HepG2 (cell line): Measurements from ENCODE around the gene PIEZO2. TPM values are rescaled to one million over a fixed set of nuclear protein-coding genes. Genes with fewer than 3 reads are reported as not detected.

Experiments used
- ATAC-seq: fragments of 200-7000 bp; cut with Tn5 transposase; 3 replicates; pipeline ENCODE4 v1.9.1; 2020; ENCODE audit warnings: mild to moderate bottlenecking, moderate library complexity
- BruUV-seq: library from RNA; stranded (reverse); fragments of 400-500 nt; replicated peaks from 2 replicates; lab custom pipeline; 2021; lab: Mats Ljungman, UMichigan
- CTCF ChIA-PET: fragments of 300-600 bp; formaldehyde crosslinking; extraction: SDS; loops from one replicate; lab custom pipeline; 2021; ENCODE audit warnings: low total read pairs, inconsistent platforms, low intra/inter-chr PET ratio; lab: Yijun Ruan, JAX
- POLR2A ChIA-PET: fragments of 350-600 bp; sonication (Branson Sonifier 250); formaldehyde crosslinking; loops from one replicate; lab custom pipeline; 2020; ENCODE audit warnings: antibody characterized with exemption, inconsistent platforms; lab: Yijun Ruan, JAX
- DNase-seq: peaks from one replicate; pipeline ENCODE4 v3.0.0-alpha.2; 2015; ENCODE audit warnings: low spot score
- FAIRE-seq: peaks from 3 replicates; lab custom pipeline; 2011; peaks lifted over from hg19 to GRCh38; lab: Jason Lieb, UNC
- H2AFZ ChIP-seq: one replicate; pipeline ENCODE4 v1.6.1; 2011; ENCODE audit warnings: low read length, inconsistent platforms
- H3K27ac ChIP-seq: fragments of 300-600 bp; 3 replicates; pipeline ENCODE4 v1.8.0; 2011; ENCODE audit warnings: mixed run types, mild to moderate bottlenecking, mixed read lengths, low read length, inconsistent platforms; ENCODE audit not compliant: insufficient read depth; ENCODE audit errors: extremely low read length
- H3K27me3 ChIP-seq, 2 experiments: fragments of 200-600 bp in 1 of 2; 2 replicates in 1 of 2; 3 replicates in 1 of 2; pipeline versions ENCODE4 v1.6.0 to v1.8.0; 2011; ENCODE audit warnings: low read length in 2 of 2, mild to moderate bottlenecking in 2 of 2, moderate library complexity in 2 of 2, inconsistent platforms in 1 of 2; ENCODE audit not compliant: insufficient read depth in 2 of 2, control insufficient read depth in 1 of 2
- H3K36me3 ChIP-seq, 2 experiments: fragments of 200-600 bp in 1 of 2; replicated peaks in 1 of 2; 2 replicates in 1 of 2; 3 replicates in 1 of 2; pipeline versions ENCODE4 v1.5.1 to v1.8.0; 2011; ENCODE audit warnings: low read length in 2 of 2, inconsistent platforms in 1 of 2; ENCODE audit not compliant: insufficient read depth in 2 of 2, control insufficient read depth in 1 of 2
- H3K4me1 ChIP-seq: 2 replicates; pipeline ENCODE4 v1.5.1; 2012; ENCODE audit warnings: low read length, inconsistent platforms; ENCODE audit not compliant: insufficient read depth
- H3K4me2 ChIP-seq: 2 replicates; pipeline ENCODE4 v1.6.0; 2011; ENCODE audit warnings: low read depth, low read length, inconsistent platforms
- H3K4me3 ChIP-seq, 3 experiments: fragments of 200-600 bp in 1 of 3; sonication (generic), shearing (Covaris generic) in 1 of 3; replicated peaks in 1 of 3; 2 replicates each; pipeline ENCODE4 v1.5.1; 2011 to 2016; ENCODE audit warnings: low read length in 3 of 3, inconsistent platforms in 2 of 3, low read depth in 2 of 3, mild to moderate bottlenecking in 2 of 3, control low read depth in 1 of 3, mixed read lengths in 1 of 3; ENCODE audit not compliant: insufficient read depth in 1 of 3
- H3K79me2 ChIP-seq: one replicate; pipeline ENCODE4 v1.6.1; 2011; ENCODE audit warnings: low read length, inconsistent platforms; ENCODE audit not compliant: insufficient read depth
- H3K9ac ChIP-seq: 2 replicates; pipeline ENCODE4 v1.6.0; 2011; ENCODE audit warnings: mild to moderate bottlenecking, low read depth, low read length, inconsistent platforms; ENCODE audit not compliant: insufficient read depth
- H3K9me3 ChIP-seq: 2 replicates; pipeline ENCODE4 v1.5.1; 2012; ENCODE audit warnings: mild to moderate bottlenecking, low read length
- H4K20me1 ChIP-seq: 2 replicates; pipeline ENCODE4 v1.6.0; 2011; ENCODE audit warnings: inconsistent platforms, mild to moderate bottlenecking, low read length, moderate library complexity; ENCODE audit not compliant: insufficient read depth
- EZH2 ChIP-seq: conservative IDR thresholded peaks from 2 replicates; pipeline ENCODE4 v1.6.1; 2012; ENCODE audit warnings: mild to moderate bottlenecking, low read depth, low read length, moderate library complexity
- FOSL1 ChIP-seq: sonication (generic); formaldehyde crosslinking; IDR thresholded peaks from 2 replicates; pipeline ENCODE4 v1.9.0; 2021; ENCODE audit warnings: missing genetic modification reagents, borderline replicate concordance
- FOXP1 ChIP-seq, 2 experiments: fragments of 450-650 bp in 1 of 2; IDR thresholded peaks; 2 replicates each; pipeline ENCODE4 v1.6.1; 2017 to 2018; ENCODE audit warnings: antibody characterized with exemption in 1 of 2
- MTF2 ChIP-seq: sonication (generic); formaldehyde crosslinking; IDR thresholded peaks from 2 replicates; pipeline ENCODE4 v1.5.0; 2020; ENCODE audit warnings: missing genetic modification reagents, borderline replicate concordance
- PRDM4 ChIP-seq: sonication (generic); formaldehyde crosslinking; IDR thresholded peaks from 2 replicates; pipeline ENCODE4 v1.9.0; 2021; ENCODE audit warnings: missing genetic modification reagents, borderline replicate concordance
- RAD21 ChIP-seq: fragments of 450-650 bp; formaldehyde crosslinking; IDR thresholded peaks from 2 replicates; pipeline ENCODE4 v1.5.0; 2020; ENCODE audit warnings: mild to moderate bottlenecking
- RFXANK ChIP-seq: IDR thresholded peaks from 2 replicates; pipeline ENCODE4 v1.6.1; 2016
- SRSF4 ChIP-seq: fragments of 200-400 bp; formaldehyde crosslinking; IDR thresholded peaks from one replicate; pipeline ENCODE4 v1.6.1; 2018; ENCODE audit warnings: mild to moderate bottlenecking, low read depth, low read length, moderate library complexity; ENCODE audit not compliant: poor library complexity, severe bottlenecking
- XBP1 ChIP-seq: sonication (generic); formaldehyde crosslinking; IDR thresholded peaks from 2 replicates; pipeline ENCODE4 v1.5.0; 2020; ENCODE audit warnings: missing genetic modification reagents
- ZKSCAN8 ChIP-seq: IDR thresholded peaks from 2 replicates; pipeline ENCODE4 v1.6.1; 2016; ENCODE audit warnings: borderline replicate concordance, missing genetic modification reagents, missing compliant biosample characterization
- ZNF33A ChIP-seq: sonication (generic); formaldehyde crosslinking; IDR thresholded peaks from 2 replicates; pipeline ENCODE4 v1.5.1; 2020; ENCODE audit warnings: missing genetic modification reagents, mild to moderate bottlenecking, moderate library complexity, borderline replicate concordance
- ZNF430 ChIP-seq: sonication (generic); formaldehyde crosslinking; IDR thresholded peaks from 2 replicates; pipeline ENCODE4 v1.9.0; 2021; ENCODE audit warnings: mild to moderate bottlenecking, missing genetic modification reagents
- ZNF484 ChIP-seq: sonication (generic); formaldehyde crosslinking; IDR thresholded peaks from 2 replicates; pipeline ENCODE4 v1.5.1; 2020; ENCODE audit warnings: mild to moderate bottlenecking, low read depth, missing genetic modification reagents, borderline replicate concordance
- WGBS: methylation state at CpG from one replicate; pipeline ENCODE4 v1.1.6; 2017; ENCODE audit warnings: low lambda C conversion rate; 5-methylcytosine and 5-hydroxymethylcytosine counted together
- in situ Hi-C: cut with HindIII; loops from 2 replicates; pipeline ENCODE4 v1.10.0; 2017; ENCODE audit warnings: low pct_unique_long_range_greater_than_20kb; ENCODE audit not compliant: extremely low pct_ligation_motif_present
- intact Hi-C: fragments of 100-400 bp; cut with micrococcal nuclease; formaldehyde crosslinking; loops from one replicate; pipeline ENCODE4 v1.10.0; 2022; ENCODE audit not compliant: unreplicated experiment
- polyA plus RNA-seq, 8 experiments: library from polyadenylated mRNA; depleted of rRNA in 3 of 8; stranded (reverse) in 7 of 8; unstranded in 1 of 8; fragments of >200 nt; fragmentation: Illumina TruSeq in 4 of 8; extraction: Trizol in 4 of 8; gene quantifications; 2 replicates each; pipeline versions ENCODE4 v1.2.1 to v1.2.3, GENCODE V29; 2011 to 2016; ENCODE audit warnings: low read depth in 4 of 8, missing spikeins in 1 of 8, mixed read lengths in 1 of 8; ENCODE audit not compliant: insufficient read depth in 1 of 8
- total RNA-seq, 5 experiments: library from RNA; depleted of rRNA; stranded (reverse); fragments of >200 nt; fragmentation: Illumina TruSeq; extraction: Trizol; gene quantifications; 2 replicates each; pipeline ENCODE4 v1.2.3, GENCODE V29; 2016; ENCODE audit warnings: low read depth in 1 of 5

The PIEZO2 gene
- total and polyA plus RNA-seq, 2 of the 13 experiments (the other 11 are each of a cell fraction or from before 2014, with no cell fraction given), result 15.2 to 27.2 TPM

GRCh38 chr18:10923551-10924070 lies 225.8 kb downstream of the PIEZO2 start:
- BruUV-seq, result no TSS peak
- no peak for TF ChIP-seq ZNF484 (CRISPR knock-in tag)
- TF ChIP-seq XBP1, result no peak
- TF ChIP-seq FOSL1, result no peak
- TF ChIP-seq RAD21 (CRISPR knock-in tag), result no peak
- no peak for TF ChIP-seq ZNF33A (CRISPR knock-in tag)
- no peak for TF ChIP-seq PRDM4 (CRISPR knock-in tag)
- no peak for TF ChIP-seq FOXP1 (IDR thresholded peaks at IDR 0.05)
- TF ChIP-seq FOXP1 (CRISPR knock-in tag; IDR thresholded peaks at IDR 0.05), result no peak
- no peak for TF ChIP-seq EZH2
- TF ChIP-seq ZNF430 (CRISPR knock-in tag), result no peak
- no peak for TF ChIP-seq MTF2 (CRISPR knock-in tag)
- no peak for TF ChIP-seq SRSF4
- no peak for TF ChIP-seq RFXANK
- no peak for TF ChIP-seq ZKSCAN8 (CRISPR knock-in tag)

More at GRCh38 chr18:10923551-10924070, 225.8 kb downstream of the PIEZO2 start:
- no peaks in the 10 kb centered on the region for H4K20me1 ChIP-seq
- peaks cover 19% of the 10 kb centered on the region for H3K4me1 ChIP-seq
- H2AFZ ChIP-seq, result no peak overlapping the region
- FAIRE-seq, result no peak
- intact Hi-C loops, result no loop called here
- no peak overlapping the region for H3K27ac ChIP-seq
- H3K9me3 ChIP-seq, result no peaks in the 10 kb centered on the region
- POLR2A ChIA-PET, result no interaction called here
- no peak for DNase-seq
- CTCF ChIA-PET, result no interaction called here
- no peak overlapping the region for H3K9ac ChIP-seq
- H3K27me3 ChIP-seq, result no peaks in the 10 kb centered on the region
- no peak for ATAC-seq
- no peaks in the 10 kb centered on the region for H3K36me3 ChIP-seq
- in situ Hi-C loops, result no loop called here
- 100% methylated on average over 1 of the region's 1 CpG for WGBS
- H3K79me2 ChIP-seq, result no peaks in the 10 kb centered on the region
- H3K4me2 ChIP-seq, result no peak overlapping the region
- no peak overlapping the region for H3K4me3 ChIP-seq
